ENCODE results near the gene TCP11L2.
A peak's percentile ranks its signal among the peaks of the same experiment; 100 is the strongest.

Gene TCP11L2

GRCh38 chr12:106281056-106281782, 21.3 kb upstream of the TCP11L2 start:
- DNase-seq: no peak
- Histone ChIP-seq H3K4me3 (ENCODE audit: low read depth in 1 of 2, low read length in 2 of 2) (no peak overlapping the region), H3K27me3 (ENCODE audit: insufficient read depth, low read length, poor library complexity) (peaks cover 11% of the 10 kb centered on the region), H3K9me3 (ENCODE audit: insufficient read depth, low read length, severe bottlenecking) (peaks cover 6% of the 10 kb centered on the region), H3K36me3 (ENCODE audit: insufficient read depth, low read length) (no peaks in the 10 kb centered on the region), H3K79me2 (ENCODE audit: insufficient read depth, low read length) (no peaks in the 10 kb centered on the region), H2AFZ (ENCODE audit: low read depth, low read length) (no peak overlapping the region), H3K4me2 (ENCODE audit: insufficient read depth, low read length) (no peak overlapping the region), H4K20me1 (ENCODE audit: insufficient read depth, low read length) (no peaks in the 10 kb centered on the region), H3K27ac (ENCODE audit: low read length) (no peak overlapping the region), H3K4me1 (ENCODE audit: insufficient read depth, low read length) (no peaks in the 10 kb centered on the region), H3K9ac (ENCODE audit: low read depth, low read length) (no peak overlapping the region)
- TF ChIP-seq EZH2 (IDR thresholded peaks at IDR 0.05; ENCODE audit: borderline replicate concordance, low read depth, low read length, severe bottlenecking) (no peak), CTCF (IDR thresholded peaks at IDR 0.05; ENCODE audit: borderline replicate concordance, extremely low read depth, low read length, poor library complexity, severe bottlenecking) (no peak)
- no peak for ATAC-seq (ENCODE audit: insufficient read depth, low read depth)

GRCh38 chr12:106281804-106282203, 20.7 kb upstream of the TCP11L2 start:
- no peak for DNase-seq
- no peak for ATAC-seq (ENCODE audit: insufficient read depth, low read depth)
- H3K9me3 ChIP-seq (ENCODE audit: insufficient read depth, low read length, severe bottlenecking): peaks cover 6% of the 10 kb centered on the region
- no peaks in the 10 kb centered on the region for H3K4me1 ChIP-seq (ENCODE audit: insufficient read depth, low read length)
- H4K20me1 ChIP-seq (ENCODE audit: insufficient read depth, low read length): no peaks in the 10 kb centered on the region
- H3K36me3 ChIP-seq (ENCODE audit: insufficient read depth, low read length): no peaks in the 10 kb centered on the region
- H3K79me2 ChIP-seq (ENCODE audit: insufficient read depth, low read length): no peaks in the 10 kb centered on the region
- H3K4me2 ChIP-seq (ENCODE audit: insufficient read depth, low read length): no peak overlapping the region
- peaks cover 11% of the 10 kb centered on the region for H3K27me3 ChIP-seq (ENCODE audit: insufficient read depth, low read length, poor library complexity)
- H2AFZ ChIP-seq (ENCODE audit: low read depth, low read length): no peak overlapping the region
- no peak overlapping the region for H3K27ac ChIP-seq (ENCODE audit: low read length)
- H3K9ac ChIP-seq (ENCODE audit: low read depth, low read length): no peak overlapping the region
- TF ChIP-seq EZH2 (IDR thresholded peaks at IDR 0.05; ENCODE audit: borderline replicate concordance, low read depth, low read length, severe bottlenecking) (no peak), CTCF (IDR thresholded peaks at IDR 0.05; ENCODE audit: borderline replicate concordance, extremely low read depth, low read length, poor library complexity, severe bottlenecking) (no peak)
- no peak overlapping the region for H3K4me3 ChIP-seq (ENCODE audit: low read depth in 1 of 2, low read length in 2 of 2)

GRCh38 chr12:106282457-106283097, 20.0 kb upstream of the TCP11L2 start:
- ATAC-seq (ENCODE audit: insufficient read depth, low read depth) (peak; percentile 39; the same call in 2 of the 3 replicates), DNase-seq (peak; percentile 18)
- Histone ChIP-seq H3K36me3 (ENCODE audit: insufficient read depth, low read length) (no peaks in the 10 kb centered on the region), H4K20me1 (ENCODE audit: insufficient read depth, low read length) (no peaks in the 10 kb centered on the region), H3K9ac (ENCODE audit: low read depth, low read length) (no peak overlapping the region), H3K4me3 (ENCODE audit: low read depth in 1 of 2, low read length in 2 of 2) (no peak overlapping the region), H2AFZ (ENCODE audit: low read depth, low read length) (no peak overlapping the region), H3K27ac (ENCODE audit: low read length) (no peak overlapping the region), H3K79me2 (ENCODE audit: insufficient read depth, low read length) (no peaks in the 10 kb centered on the region), H3K4me1 (ENCODE audit: insufficient read depth, low read length) (no peaks in the 10 kb centered on the region), H3K9me3 (ENCODE audit: insufficient read depth, low read length, severe bottlenecking) (peaks cover 6% of the 10 kb centered on the region), H3K4me2 (ENCODE audit: insufficient read depth, low read length) (no peak overlapping the region), H3K27me3 (ENCODE audit: insufficient read depth, low read length, poor library complexity) (peaks cover 11% of the 10 kb centered on the region)
- TF ChIP-seq CTCF (IDR thresholded peaks at IDR 0.05; ENCODE audit: borderline replicate concordance, extremely low read depth, low read length, poor library complexity, severe bottlenecking): peak; percentile 67
- TF ChIP-seq EZH2 (IDR thresholded peaks at IDR 0.05; ENCODE audit: borderline replicate concordance, low read depth, low read length, severe bottlenecking): no peak
